ENCODE measurements around the gene FTMT. TPM values are rescaled to one million over a fixed set of nuclear protein-coding genes. Genes with fewer than 3 reads are reported as not detected.

FTMT gene
- total and polyA plus RNA-seq, 2 of the 4 experiments (the other 2 are of a cell fraction): not detected

GRCh38 chr5:121873409-121873808 lies 21.7 kb downstream of the FTMT start:
- no peak overlapping the region for H2AK5ac ChIP-seq (ENCODE audit: low read depth, low read length)
- H3K4me1 ChIP-seq (ENCODE audit: control insufficient read depth, insufficient read depth, low read length): no peaks in the 10 kb centered on the region
- H3K4ac ChIP-seq (ENCODE audit: low read depth, low read length): no peak overlapping the region
- ATAC-seq (ENCODE audit: low read depth) (no peak), DNase-seq (no peak)
- no peaks in the 10 kb centered on the region for H4K20me1 ChIP-seq (ENCODE audit: insufficient read depth, low read length)
- POLR2A ChIA-PET (ENCODE audit: unreplicated experiment): no interaction called here
- no peak overlapping the region for H2BK120ac ChIP-seq (ENCODE audit: low read depth, low read length)
- H3K18ac ChIP-seq (ENCODE audit: low read depth, low read length): no peak overlapping the region
- no peak overlapping the region for H2BK15ac ChIP-seq (ENCODE audit: low read depth, low read length)
- no peaks in the 10 kb centered on the region for H3K79me1 ChIP-seq (ENCODE audit: low read depth in 1 of 2, low read length in 2 of 2)
- H3K27ac ChIP-seq (ENCODE audit: insufficient read depth, low read length): no peak overlapping the region
- no peak overlapping the region for H3K56ac ChIP-seq (ENCODE audit: extremely low read depth, insufficient read depth, low read length)
- H2AK9ac ChIP-seq (replicated peaks; ENCODE audit: low read depth, low read length, poor library complexity): no peak overlapping the region
- dilution Hi-C loops (cut with HindIII; ENCODE audit: low sequenced_read_pairs, unreplicated experiment) (no loop called here), in situ Hi-C loops (cut with MboI; ENCODE audit: low sequenced_read_pairs) (no loop called here), intact Hi-C loops (cut with micrococcal nuclease) (no loop called here)
- H3K23ac ChIP-seq (ENCODE audit: low read depth, low read length): no peak overlapping the region
- no peak overlapping the region for H3K14ac ChIP-seq (replicated peaks; ENCODE audit: low read depth, low read length)
- H3K4me3 ChIP-seq (ENCODE audit: insufficient read depth, low read depth, low read length): no peak overlapping the region
- no peak overlapping the region for H4K5ac ChIP-seq (ENCODE audit: low read depth, low read length)
- H3K4me2 ChIP-seq (ENCODE audit: low read depth, low read length): no peak overlapping the region
- H3K36me3 ChIP-seq (ENCODE audit: control insufficient read depth, insufficient read depth, low read length): no peaks in the 10 kb centered on the region
- BruUV-seq (replicated peaks): no TSS peak
- no peak overlapping the region for H2AFZ ChIP-seq (replicated peaks; ENCODE audit: low read length, poor library complexity)
- H4K91ac ChIP-seq (ENCODE audit: insufficient read depth, low read depth, low read length): no peak overlapping the region
- no peak overlapping the region for H4K8ac ChIP-seq (ENCODE audit: low read depth in 2 of 2, low read length in 2 of 2)
- H3K27me3 ChIP-seq (ENCODE audit: control insufficient read depth, insufficient read depth, low read length): no peaks in the 10 kb centered on the region
- H2BK5ac ChIP-seq (ENCODE audit: low read depth, low read length, poor library complexity, severe bottlenecking): no peak overlapping the region
- no peak overlapping the region for H2BK20ac ChIP-seq (ENCODE audit: low read depth, low read length)
- TF ChIP-seq FOS (IDR thresholded peaks at IDR 0.05; ENCODE audit: low read depth, low read length) (no peak), RAD21 (IDR thresholded peaks at IDR 0.05; ENCODE audit: low read length) (no peak), ELK1 (IDR thresholded peaks at IDR 0.05; ENCODE audit: borderline replicate concordance, low read depth, low read length) (no peak), POLR2A (IDR thresholded peaks at IDR 0.05; ENCODE audit: low read depth, low read length) (no peak), CEBPB (IDR thresholded peaks at IDR 0.05; ENCODE audit: low read depth, low read length) (peak; percentile 25; the same call in 1 of the 2 replicates), CHD1 (IDR thresholded peaks at IDR 0.05; ENCODE audit: low read depth, low read length) (no peak)
- H3K9me3 ChIP-seq (ENCODE audit: control insufficient read depth, insufficient read depth, low read length): no peaks in the 10 kb centered on the region
- no peaks in the 10 kb centered on the region for H3K9me1 ChIP-seq (ENCODE audit: insufficient read depth, low read length)
- H3K9ac ChIP-seq (ENCODE audit: low read depth, low read length): no peak overlapping the region
- CTCF ChIA-PET: no interaction called here
- WGBS, 2 experiments (ENCODE audit: extremely low coverage in 2 of 2, insufficient read length in 1 of 2): no CpG with 5 or more reads among the region's 1 CpG

Measured in IMR-90 (cell line).